G401.6 (cell line): Measurements from ENCODE around the gene PKD1.
"Not testable (repeated sequence)": the region's sequence is repeated elsewhere in the genome, so short reads cannot be mapped to it uniquely, and the experiment has no call there.

Experiments used
- FAIRE-seq: peaks from 2 replicates; lab custom pipeline; 2012; peaks lifted over from hg19 to GRCh38; lab: Jason Lieb, UNC

PKD1 gene

GRCh38 chr16:2107121-2107790 lies 28.4 kb downstream of the PKD1 start:
- not testable (repeated sequence) for FAIRE-seq

DNA sequence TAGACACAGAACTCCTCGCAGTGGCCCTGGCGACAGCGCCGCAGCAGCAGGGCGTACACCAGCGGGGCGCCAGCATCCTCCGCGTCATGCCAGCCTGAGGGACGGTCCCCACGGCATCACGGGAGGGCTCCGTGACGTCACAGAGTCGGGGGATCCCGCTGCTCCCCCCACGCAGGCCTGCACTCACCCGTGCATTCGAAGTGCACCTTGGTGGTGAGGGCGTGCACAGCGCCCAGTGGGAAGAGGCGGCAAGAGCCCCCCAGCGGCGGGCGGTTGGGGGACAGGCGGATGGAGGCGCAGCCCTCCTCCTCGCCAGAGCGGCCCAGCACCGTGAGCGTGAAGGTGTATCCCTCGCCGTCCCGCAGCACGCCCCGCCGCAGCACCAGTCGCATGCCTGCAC lies 29.5 kb downstream of the PKD1 start:
- not testable (repeated sequence) for FAIRE-seq

GRCh38 chr16:2105769-2106168 lies 29.9 kb downstream of the PKD1 start:
- not testable (repeated sequence) for FAIRE-seq

GRCh38 chr16:2105291-2105690 lies 30.4 kb downstream of the PKD1 start:
- not testable (repeated sequence) for FAIRE-seq

DNA sequence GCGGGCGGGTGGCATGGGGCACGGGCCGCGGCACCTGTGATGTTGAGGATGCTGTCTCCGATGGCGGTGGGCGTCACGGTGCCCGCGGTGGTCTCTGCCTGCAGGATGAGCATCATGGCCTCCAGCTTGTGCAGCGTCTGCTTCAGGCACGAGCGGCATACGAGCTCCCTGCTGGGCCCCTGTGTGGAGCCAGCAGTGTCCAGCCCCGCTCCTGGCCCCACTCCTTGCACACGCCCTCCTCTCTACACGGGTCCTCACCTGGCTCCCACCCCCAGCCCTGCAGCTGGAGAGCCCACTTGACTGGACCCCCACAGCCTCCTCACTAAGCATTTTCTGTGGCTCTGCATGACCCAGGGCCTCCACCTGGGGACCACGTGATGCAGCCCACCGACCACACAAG lies 31.2 kb downstream of the PKD1 start:
- not testable (repeated sequence) for FAIRE-seq

DNA sequence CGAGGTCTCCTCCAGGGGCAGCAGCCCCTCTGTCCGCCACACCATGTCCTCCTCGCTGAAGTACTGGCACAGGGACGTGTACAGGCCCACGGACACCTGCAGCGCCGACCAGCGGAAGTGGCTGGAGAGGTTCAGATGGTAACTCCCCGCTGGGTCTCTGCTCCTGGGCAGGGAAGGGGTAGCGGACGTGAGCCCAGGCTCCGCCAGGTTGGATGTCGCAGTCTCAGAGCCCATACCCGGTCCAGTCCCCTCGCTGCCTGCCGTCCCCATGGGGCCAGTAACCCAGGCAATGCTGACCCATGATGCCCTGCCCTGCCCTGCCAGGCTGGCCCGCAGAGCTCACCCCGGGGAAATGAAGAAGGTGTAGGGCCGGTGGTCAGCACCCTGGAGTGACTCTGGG lies 33.2 kb downstream of the PKD1 start:
- no peak for FAIRE-seq

GRCh38 chr16:2101581-2101980 lies 34.1 kb downstream of the PKD1 start:
- FAIRE-seq: not testable (repeated sequence)

GRCh38 chr16:2097689-2098088 lies 38.0 kb downstream of the PKD1 start:
- FAIRE-seq: not testable (repeated sequence)

- no peak for FAIRE-seq
Observed at GRCh38 chr16:2096853-2097595, 38.7 kb downstream of the PKD1 start.

- no peak for FAIRE-seq
Observed at GRCh38 chr16:2095918-2096582, 39.6 kb downstream of the PKD1 start.

- FAIRE-seq: no peak
Observed at GRCh38 chr16:2095315-2095853, 40.3 kb downstream of the PKD1 start.

- no peak for FAIRE-seq
Observed at GRCh38 chr16:2093793-2094192, 41.9 kb downstream of the PKD1 start.

DNA sequence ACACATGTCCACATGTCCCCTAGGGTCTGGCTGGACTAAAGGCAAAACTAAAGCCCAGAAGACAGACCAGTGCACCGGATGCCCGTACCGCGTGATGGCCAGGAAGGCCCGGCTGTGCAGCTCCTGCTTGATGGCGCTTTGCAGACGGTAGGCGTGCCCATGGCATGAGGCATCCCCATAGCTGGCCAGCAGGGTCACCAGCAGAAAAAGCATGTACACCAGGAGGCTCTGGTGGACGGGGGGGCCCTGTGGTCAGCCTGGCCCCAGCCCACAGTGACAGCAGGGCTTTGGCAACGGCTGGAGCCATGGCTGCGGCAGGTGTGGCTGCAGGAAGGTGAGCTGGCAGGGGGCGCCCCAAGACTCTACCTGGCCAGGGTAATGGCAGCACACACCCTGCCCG lies 42.8 kb downstream of the PKD1 start:
- no peak for FAIRE-seq

DNA sequence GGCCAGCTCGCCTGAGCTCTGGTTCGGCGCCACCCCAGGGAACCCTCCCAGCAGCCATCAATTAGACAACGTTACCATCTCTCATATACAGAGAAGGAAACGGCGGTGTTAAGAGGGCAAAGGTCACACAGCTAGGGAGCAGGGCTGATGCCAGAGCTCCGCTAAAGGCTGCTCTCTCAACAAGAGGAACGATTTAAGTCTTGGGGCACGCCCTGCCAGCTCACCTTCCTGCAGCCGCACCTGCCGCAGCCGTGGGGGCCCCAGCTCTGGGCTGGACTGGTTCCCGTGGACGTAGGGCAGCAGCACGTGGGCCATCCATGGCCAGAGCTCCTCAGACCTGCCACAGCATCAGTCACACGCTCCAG lies 43.5 kb downstream of the PKD1 start:
- FAIRE-seq: no peak

DNA sequence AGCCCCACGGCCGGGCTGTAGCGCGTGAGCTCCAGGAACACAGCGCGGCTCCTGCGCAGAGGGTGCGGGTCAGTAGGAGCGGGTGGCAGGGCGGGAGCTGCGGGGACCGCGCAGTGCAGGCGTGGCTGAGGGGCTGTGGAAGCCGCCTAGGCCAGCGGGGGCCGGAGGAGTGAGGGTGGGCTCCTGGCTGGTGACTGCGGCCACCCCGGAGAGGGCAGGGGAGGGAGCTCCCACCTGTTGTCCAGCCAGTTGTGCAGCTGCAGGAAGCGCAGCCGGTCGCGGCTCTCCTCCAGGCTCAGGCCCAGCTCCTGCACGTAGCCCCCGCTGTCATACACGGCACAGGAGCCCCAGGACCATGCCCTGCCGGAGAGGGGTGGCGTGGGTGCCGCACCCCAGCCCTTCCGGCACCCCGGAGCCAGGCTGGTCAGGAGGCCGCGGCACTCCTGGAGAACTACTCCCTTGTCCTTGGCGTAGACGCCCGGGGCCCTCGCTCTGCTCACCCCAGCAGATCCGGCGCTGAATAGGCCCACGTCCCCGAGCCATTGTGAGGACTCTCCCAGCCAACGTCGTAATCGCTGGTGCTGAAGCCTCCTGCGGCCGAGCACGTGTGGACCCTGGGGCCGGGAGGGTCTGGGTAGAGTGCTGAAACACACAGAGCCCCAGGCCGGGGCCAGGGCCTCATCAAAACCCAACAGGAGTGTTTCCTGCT lies 44.0 kb downstream of the PKD1 start:
- no peak for FAIRE-seq

DNA sequence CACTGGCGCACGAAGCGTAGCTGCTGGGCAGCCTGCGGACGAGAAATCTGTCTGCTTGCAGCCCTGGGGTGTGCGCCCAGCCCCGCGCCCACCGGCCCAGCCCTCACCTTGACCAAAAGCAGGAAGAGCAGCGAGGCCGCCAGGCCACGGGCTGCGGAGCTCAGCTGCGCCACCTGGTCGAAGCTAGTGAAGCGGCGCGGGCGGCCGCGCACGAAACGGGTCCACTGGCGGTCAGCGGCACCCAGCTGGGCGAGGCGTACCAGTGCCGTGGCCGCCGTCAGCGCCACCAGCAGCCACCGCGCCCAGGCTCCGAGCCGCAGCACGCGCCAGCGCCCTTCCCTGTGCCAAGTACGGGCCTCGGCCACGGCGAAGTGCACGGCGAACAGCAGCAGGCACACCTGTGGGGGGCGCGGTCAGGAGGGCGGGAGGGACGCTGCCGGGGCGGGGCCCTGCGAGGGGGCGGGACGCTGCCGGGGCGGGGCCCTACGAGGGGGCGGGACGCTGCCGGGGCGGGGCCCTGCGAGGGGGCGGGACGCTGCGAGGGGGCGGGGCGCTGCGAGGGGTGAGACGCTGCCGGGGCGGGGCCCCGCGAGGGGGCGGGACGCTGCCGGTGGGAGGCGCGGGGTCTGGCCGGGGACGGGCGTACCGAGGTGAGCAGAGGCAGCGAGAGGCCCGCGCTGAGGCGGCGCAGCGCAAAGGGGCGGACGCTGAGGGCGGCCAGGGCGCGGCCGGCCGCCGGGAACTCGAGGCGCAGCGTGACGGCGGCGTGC lies 44.7 kb downstream of the PKD1 start:
- no peak for FAIRE-seq

GRCh38 chr16:2090481-2090776 lies 45.3 kb downstream of the PKD1 start:
- no peak for FAIRE-seq

DNA sequence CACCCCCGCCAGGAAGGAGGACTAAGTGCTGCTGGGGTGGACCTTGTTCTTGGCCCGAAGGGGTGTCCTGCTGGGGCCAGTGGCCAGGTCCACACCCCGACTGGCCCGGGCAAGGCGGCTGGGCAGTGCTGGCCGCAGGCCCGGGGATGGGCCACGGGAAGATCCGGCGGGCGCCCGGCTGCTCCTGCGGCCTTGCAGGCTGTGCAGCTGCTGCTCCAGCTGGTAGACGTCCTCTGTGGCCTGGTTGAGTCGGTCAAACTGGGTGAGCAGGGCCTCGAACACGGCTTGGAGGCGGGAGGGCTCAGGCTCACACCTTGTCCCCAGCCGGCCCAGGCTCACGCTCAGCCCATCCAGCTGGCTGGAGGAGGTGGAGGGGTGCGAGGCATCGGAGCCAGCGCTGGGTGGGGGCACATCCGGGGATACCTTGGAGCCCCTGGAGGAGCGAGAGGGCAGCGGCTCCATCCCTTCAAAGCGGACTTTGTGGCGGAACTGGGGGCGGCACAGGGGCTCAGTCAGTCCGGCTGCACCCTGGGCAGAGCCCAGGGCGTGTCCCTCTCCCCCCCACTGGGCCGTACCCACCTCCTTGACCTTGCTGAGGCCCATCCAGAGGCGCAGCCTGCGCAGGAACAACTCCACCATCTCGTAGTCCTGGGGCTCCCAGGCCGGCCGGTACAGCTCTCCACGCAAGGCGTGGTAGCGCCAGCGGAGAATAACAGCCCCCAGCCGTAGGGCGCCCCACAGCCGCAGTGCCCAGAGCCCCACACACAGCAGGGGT lies 45.8 kb downstream of the PKD1 start:
- no peak for FAIRE-seq

DNA sequence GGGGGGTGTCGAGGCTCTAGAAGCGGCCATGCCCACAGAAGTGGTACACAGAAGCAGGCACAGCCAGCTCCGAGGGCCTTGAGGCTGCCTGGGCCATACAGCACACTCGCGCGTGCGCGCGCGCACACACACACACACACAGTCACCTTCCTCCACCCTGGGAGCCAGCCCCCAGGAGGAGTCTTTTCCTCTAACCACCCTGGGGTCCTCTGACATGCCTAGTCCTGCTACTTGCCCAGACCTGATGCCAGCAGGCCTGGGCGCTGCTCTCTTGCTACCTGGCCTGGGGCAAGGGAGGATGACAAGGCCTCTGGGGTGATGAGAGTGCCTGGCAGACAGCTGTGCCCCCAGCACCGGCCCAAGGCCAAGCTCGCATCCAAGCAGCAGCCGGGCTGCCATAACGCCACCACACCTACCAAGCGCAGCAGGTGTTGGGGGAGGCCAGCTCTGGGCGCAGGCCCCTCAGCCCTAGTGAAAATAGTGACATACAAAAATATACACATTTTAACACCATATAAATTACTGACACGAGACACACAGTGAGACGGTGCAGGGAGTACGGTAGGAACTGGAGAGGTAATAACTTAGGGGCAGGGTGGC lies 46.8 kb downstream of the PKD1 start:
- FAIRE-seq: no peak

DNA sequence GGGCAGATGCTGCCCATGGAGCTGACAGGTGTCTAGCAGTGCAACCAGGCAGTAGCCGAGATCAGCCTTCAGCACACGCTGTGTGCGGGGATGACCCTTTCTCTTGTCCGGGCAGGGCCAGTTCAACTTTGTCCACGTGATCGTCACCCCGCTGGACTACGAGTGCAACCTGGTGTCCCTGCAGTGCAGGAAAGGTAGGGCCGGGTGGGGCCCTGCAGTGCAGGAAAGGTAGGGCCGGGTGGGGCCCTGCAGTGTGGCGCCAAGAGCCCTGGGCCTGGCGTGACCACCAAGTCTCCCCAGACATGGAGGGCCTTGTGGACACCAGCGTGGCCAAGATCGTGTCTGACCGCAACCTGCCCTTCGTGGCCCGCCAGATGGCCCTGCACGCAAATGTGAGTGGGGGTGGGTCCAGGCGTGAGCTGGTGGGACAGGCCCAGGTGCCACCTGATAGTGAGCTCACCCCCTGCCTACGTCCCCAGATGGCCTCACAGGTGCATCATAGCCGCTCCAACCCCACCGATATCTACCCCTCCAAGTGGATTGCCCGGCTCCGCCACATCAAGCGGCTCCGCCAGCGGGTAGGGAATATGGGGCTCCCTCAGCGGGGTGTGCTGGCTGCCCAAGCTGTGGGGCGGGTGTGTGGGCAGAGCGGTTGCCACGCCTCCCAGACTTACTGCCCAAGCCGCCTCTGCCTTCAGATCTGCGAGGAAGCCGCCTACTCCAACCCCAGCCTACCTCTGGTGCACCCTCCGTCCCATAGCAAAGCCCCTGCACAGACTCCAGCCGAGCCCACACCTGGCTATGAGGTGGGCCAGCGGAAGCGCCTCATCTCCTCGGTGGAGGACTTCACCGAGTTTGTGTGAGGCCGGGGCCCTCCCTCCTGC lies 47.7 kb downstream of the PKD1 start:
- FAIRE-seq: no peak
